HepG2 (cell line): Measurements from ENCODE around the gene SMG7. TPM values are rescaled to one million over a fixed set of nuclear protein-coding genes. Genes with fewer than 3 reads are reported as not detected.

ENCODE experiments used
- ATAC-seq: fragments of 200-7000 bp; cut with Tn5 transposase; 3 replicates; pipeline ENCODE4 v1.9.1; 2020; ENCODE audit warnings: mild to moderate bottlenecking, moderate library complexity
- BruUV-seq: library from RNA; stranded (reverse); fragments of 400-500 nt; replicated peaks from 2 replicates; lab custom pipeline; 2021; lab: Mats Ljungman, UMichigan
- CTCF ChIA-PET: fragments of 300-600 bp; formaldehyde crosslinking; extraction: SDS; loops from one replicate; lab custom pipeline; 2021; ENCODE audit warnings: low total read pairs, inconsistent platforms, low intra/inter-chr PET ratio; lab: Yijun Ruan, JAX
- POLR2A ChIA-PET: fragments of 350-600 bp; sonication (Branson Sonifier 250); formaldehyde crosslinking; loops from one replicate; lab custom pipeline; 2020; ENCODE audit warnings: antibody characterized with exemption, inconsistent platforms; lab: Yijun Ruan, JAX
- DNase-seq: peaks from one replicate; pipeline ENCODE4 v3.0.0-alpha.2; 2015; ENCODE audit warnings: low spot score
- FAIRE-seq: peaks from 3 replicates; lab custom pipeline; 2011; peaks lifted over from hg19 to GRCh38; lab: Jason Lieb, UNC
- H2AFZ ChIP-seq: one replicate; pipeline ENCODE4 v1.6.1; 2011; ENCODE audit warnings: low read length, inconsistent platforms
- H3K27ac ChIP-seq: fragments of 300-600 bp; 3 replicates; pipeline ENCODE4 v1.8.0; 2011; ENCODE audit warnings: mixed run types, mild to moderate bottlenecking, mixed read lengths, low read length, inconsistent platforms; ENCODE audit not compliant: insufficient read depth; ENCODE audit errors: extremely low read length
- H3K27me3 ChIP-seq, 2 experiments: fragments of 200-600 bp in 1 of 2; 2 replicates in 1 of 2; 3 replicates in 1 of 2; pipeline versions ENCODE4 v1.6.0 to v1.8.0; 2011; ENCODE audit warnings: low read length in 2 of 2, mild to moderate bottlenecking in 2 of 2, moderate library complexity in 2 of 2, inconsistent platforms in 1 of 2; ENCODE audit not compliant: insufficient read depth in 2 of 2, control insufficient read depth in 1 of 2
- H3K36me3 ChIP-seq, 2 experiments: fragments of 200-600 bp in 1 of 2; replicated peaks in 1 of 2; 2 replicates in 1 of 2; 3 replicates in 1 of 2; pipeline versions ENCODE4 v1.5.1 to v1.8.0; 2011; ENCODE audit warnings: low read length in 2 of 2, inconsistent platforms in 1 of 2; ENCODE audit not compliant: insufficient read depth in 2 of 2, control insufficient read depth in 1 of 2
- H3K4me1 ChIP-seq: 2 replicates; pipeline ENCODE4 v1.5.1; 2012; ENCODE audit warnings: low read length, inconsistent platforms; ENCODE audit not compliant: insufficient read depth
- H3K4me2 ChIP-seq: 2 replicates; pipeline ENCODE4 v1.6.0; 2011; ENCODE audit warnings: low read depth, low read length, inconsistent platforms
- H3K4me3 ChIP-seq, 3 experiments: fragments of 200-600 bp in 1 of 3; sonication (generic), shearing (Covaris generic) in 1 of 3; replicated peaks in 1 of 3; 2 replicates each; pipeline ENCODE4 v1.5.1; 2011 to 2016; ENCODE audit warnings: low read length in 3 of 3, inconsistent platforms in 2 of 3, low read depth in 2 of 3, mild to moderate bottlenecking in 2 of 3, control low read depth in 1 of 3, mixed read lengths in 1 of 3; ENCODE audit not compliant: insufficient read depth in 1 of 3
- H3K79me2 ChIP-seq: one replicate; pipeline ENCODE4 v1.6.1; 2011; ENCODE audit warnings: low read length, inconsistent platforms; ENCODE audit not compliant: insufficient read depth
- H3K9ac ChIP-seq: 2 replicates; pipeline ENCODE4 v1.6.0; 2011; ENCODE audit warnings: mild to moderate bottlenecking, low read depth, low read length, inconsistent platforms; ENCODE audit not compliant: insufficient read depth
- H3K9me3 ChIP-seq: 2 replicates; pipeline ENCODE4 v1.5.1; 2012; ENCODE audit warnings: mild to moderate bottlenecking, low read length
- H4K20me1 ChIP-seq: 2 replicates; pipeline ENCODE4 v1.6.0; 2011; ENCODE audit warnings: inconsistent platforms, mild to moderate bottlenecking, low read length, moderate library complexity; ENCODE audit not compliant: insufficient read depth
- BCL6 ChIP-seq: IDR thresholded peaks from 2 replicates; pipeline ENCODE4 v1.6.1; 2016; ENCODE audit warnings: missing genetic modification reagents, missing compliant biosample characterization
- CCDC6 ChIP-seq: sonication (generic); formaldehyde crosslinking; IDR thresholded peaks from 2 replicates; pipeline ENCODE4 v1.8.1; 2022; ENCODE audit warnings: mild to moderate bottlenecking, missing genetic modification reagents, moderate library complexity
- E2F2 ChIP-seq: sonication (generic); formaldehyde crosslinking; IDR thresholded peaks from 2 replicates; pipeline ENCODE4 v1.4.0; 2020; ENCODE audit warnings: missing genetic modification reagents, borderline replicate concordance
- EP300 ChIP-seq, 3 experiments: sonication (generic) in 1 of 3; formaldehyde crosslinking in 1 of 3; IDR thresholded peaks; 2 replicates each; pipeline versions ENCODE4 v1.5.1 to v1.6.1; 2011 to 2020; ENCODE audit warnings: low read depth in 2 of 3, low read length in 2 of 3, borderline replicate concordance in 1 of 3, improper control_type of control experiment in 1 of 3, mild to moderate bottlenecking in 1 of 3, missing genetic modification reagents in 1 of 3, moderate library complexity in 1 of 3
- HNF4A ChIP-seq: sonication (generic); formaldehyde crosslinking; IDR thresholded peaks from 2 replicates; pipeline ENCODE4 v1.4.0; 2020; ENCODE audit warnings: missing genetic modification reagents
- KDM4B ChIP-seq: sonication (generic); formaldehyde crosslinking; IDR thresholded peaks from 2 replicates; pipeline ENCODE4 v1.4.0; 2020; ENCODE audit warnings: missing genetic modification reagents
- MTF2 ChIP-seq: sonication (generic); formaldehyde crosslinking; IDR thresholded peaks from 2 replicates; pipeline ENCODE4 v1.5.0; 2020; ENCODE audit warnings: missing genetic modification reagents, borderline replicate concordance
- MYNN ChIP-seq: sonication (generic); formaldehyde crosslinking; IDR thresholded peaks from 2 replicates; pipeline ENCODE4 v1.4.0; 2020; ENCODE audit warnings: mild to moderate bottlenecking, low read depth, missing genetic modification reagents
- PCBP1 ChIP-seq: fragments of 200-400 bp; formaldehyde crosslinking; IDR thresholded peaks from 2 replicates; pipeline ENCODE4 v1.6.1; 2017; ENCODE audit warnings: mild to moderate bottlenecking, low read depth, low read length, borderline replicate concordance
- RAD51 ChIP-seq: fragments of 450-650 bp; IDR thresholded peaks from 2 replicates; pipeline ENCODE4 v1.6.1; 2016; ENCODE audit warnings: borderline replicate concordance
- RBM39 ChIP-seq: fragments of 200-400 bp; formaldehyde crosslinking; IDR thresholded peaks from one replicate; pipeline ENCODE4 v1.6.1; 2018; ENCODE audit warnings: antibody characterized with exemption, mild to moderate bottlenecking, low read depth, low read length; ENCODE audit not compliant: poor library complexity, severe bottlenecking
- SIX1 ChIP-seq: sonication (generic); formaldehyde crosslinking; IDR thresholded peaks from 2 replicates; pipeline ENCODE4 v1.4.0; 2020; ENCODE audit warnings: missing genetic modification reagents, borderline replicate concordance
- ZBTB8A ChIP-seq: sonication (generic); formaldehyde crosslinking; IDR thresholded peaks from 2 replicates; pipeline ENCODE4 v1.4.0; 2020; ENCODE audit warnings: mild to moderate bottlenecking, low read depth, missing genetic modification reagents, borderline replicate concordance
- ZNF580 ChIP-seq: IDR thresholded peaks from 2 replicates; pipeline ENCODE4 v1.6.1; 2016; ENCODE audit warnings: low read depth, borderline replicate concordance
- ZNF770 ChIP-seq: sonication (generic); formaldehyde crosslinking; IDR thresholded peaks from 2 replicates; pipeline ENCODE4 v1.5.0; 2020; ENCODE audit warnings: mild to moderate bottlenecking, missing genetic modification reagents
- ZNF777 ChIP-seq: sonication (generic); formaldehyde crosslinking; IDR thresholded peaks from 2 replicates; pipeline ENCODE4 v1.4.0; 2020; ENCODE audit warnings: missing genetic modification reagents
- WGBS: methylation state at CpG from one replicate; pipeline ENCODE4 v1.1.6; 2017; ENCODE audit warnings: low lambda C conversion rate; 5-methylcytosine and 5-hydroxymethylcytosine counted together
- in situ Hi-C: cut with HindIII; loops from 2 replicates; pipeline ENCODE4 v1.10.0; 2017; ENCODE audit warnings: low pct_unique_long_range_greater_than_20kb; ENCODE audit not compliant: extremely low pct_ligation_motif_present
- intact Hi-C: fragments of 100-400 bp; cut with micrococcal nuclease; formaldehyde crosslinking; loops from one replicate; pipeline ENCODE4 v1.10.0; 2022; ENCODE audit not compliant: unreplicated experiment
- polyA plus RNA-seq, 8 experiments: library from polyadenylated mRNA; depleted of rRNA in 3 of 8; stranded (reverse) in 7 of 8; unstranded in 1 of 8; fragments of >200 nt; fragmentation: Illumina TruSeq in 4 of 8; extraction: Trizol in 4 of 8; gene quantifications; 2 replicates each; pipeline versions ENCODE4 v1.2.1 to v1.2.3, GENCODE V29; 2011 to 2016; ENCODE audit warnings: low read depth in 4 of 8, missing spikeins in 1 of 8, mixed read lengths in 1 of 8; ENCODE audit not compliant: insufficient read depth in 1 of 8
- total RNA-seq, 5 experiments: library from RNA; depleted of rRNA; stranded (reverse); fragments of >200 nt; fragmentation: Illumina TruSeq; extraction: Trizol; gene quantifications; 2 replicates each; pipeline ENCODE4 v1.2.3, GENCODE V29; 2016; ENCODE audit warnings: low read depth in 1 of 5

SMG7 gene
- total and polyA plus RNA-seq, 2 of the 13 experiments (the other 11 are each of a cell fraction or from before 2014, with no cell fraction given), result 14.9 to 27.9 TPM

- TF ChIP-seq MTF2 (CRISPR knock-in tag), result no peak
- TF ChIP-seq RAD51, result no peak
- TF ChIP-seq KDM4B, result no peak
Measured at GRCh38 chr1:183595537-183595936, 123.2 kb downstream of the SMG7 start (continued).

- Histone ChIP-seq H3K9ac (no peak overlapping the region), H3K27ac (no peak overlapping the region), H2AFZ (no peak overlapping the region), H3K79me2 (no peaks in the 10 kb centered on the region), H3K36me3 (no peaks in the 10 kb centered on the region), H3K4me2 (no peak overlapping the region), H3K4me3 (no peak overlapping the region), H4K20me1 (no peaks in the 10 kb centered on the region), H3K9me3 (no peaks in the 10 kb centered on the region), H3K4me1 (no peaks in the 10 kb centered on the region), H3K27me3 (peaks cover 0 to 28% of the 10 kb centered on the region in 2 experiments; a peak in 3 of 5 replicates)
- TF ChIP-seq RBM39 (no peak), E2F2 (CRISPR knock-in tag) (no peak), ZBTB8A (CRISPR knock-in tag) (no peak), EP300 (IDR thresholded peaks at IDR 0.05; ENCODE audit: low read depth in 2 of 2, low read length in 2 of 2) (no peak), EP300 (CRISPR knock-in tag; IDR thresholded peaks at IDR 0.05; ENCODE audit: borderline replicate concordance) (no peak), BCL6 (CRISPR knock-in tag) (no peak), PCBP1 (no peak), ZNF770 (CRISPR knock-in tag) (no peak), ZNF777 (no peak), ZNF580 (CRISPR knock-in tag) (no peak), MYNN (no peak), HNF4A (no peak), CCDC6 (no peak), SIX1 (CRISPR knock-in tag) (no peak)
- in situ Hi-C loops, result no loop called here
- DNase-seq (no peak), FAIRE-seq (no peak), ATAC-seq (no peak)
- WGBS, result 24% methylated on average over 5 of the region's 5 CpGs
- ChIA-PET POLR2A (no interaction called here), CTCF (no interaction called here)
- intact Hi-C loops, result no loop called here
- BruUV-seq, result no TSS peak
Measured at GRCh38 chr1:183596500-183596899, 124.2 kb downstream of the SMG7 start.
